ENCODE results near the gene SLC7A11. TPM values are rescaled to one million over a fixed set of nuclear protein-coding genes. Genes with fewer than 3 reads are reported as not detected.

Gene SLC7A11
- polyA plus RNA-seq, 1 donor from 2014 or later, result 0.46 TPM

DNA sequence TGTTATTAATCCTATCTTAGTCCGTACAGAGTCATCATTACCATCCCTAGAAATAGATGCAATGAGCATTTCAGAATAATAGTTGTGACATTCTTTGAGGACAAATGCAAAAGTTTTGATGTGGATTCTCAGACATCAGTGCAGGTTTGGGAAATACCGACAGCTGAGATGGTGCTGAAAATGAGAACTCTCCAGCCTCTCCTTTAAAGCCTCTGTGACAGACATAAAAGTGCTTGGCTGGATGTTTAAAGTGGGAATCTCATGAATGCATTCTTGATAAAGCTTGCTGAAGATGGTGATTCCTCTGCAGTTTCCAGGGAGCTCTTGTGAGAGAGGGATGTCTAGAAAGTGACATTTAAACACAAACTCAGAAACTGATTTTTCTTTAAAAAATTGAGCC, 35.0 kb upstream of the SLC7A11 start:
- Histone ChIP-seq H2AFZ (ENCODE audit: low read depth, low read length) (no peak overlapping the region), H3K9me2 (ENCODE audit: insufficient read depth, low read length) (no peaks in the 10 kb centered on the region), H3K27ac (ENCODE audit: low read length) (no peak overlapping the region), H3K9me3 (ENCODE audit: low read length) (no peaks in the 10 kb centered on the region), H3K36me3 (ENCODE audit: insufficient read depth, low read length) (no peaks in the 10 kb centered on the region), H3K27me3 (ENCODE audit: insufficient read depth, low read depth, low read length) (no peaks in the 10 kb centered on the region), H3K4me2 (ENCODE audit: low read length) (no peak overlapping the region), H3K4me3 (ENCODE audit: low read length) (no peak overlapping the region), H4K20me1 (ENCODE audit: insufficient read depth) (no peaks in the 10 kb centered on the region), H3K9ac (ENCODE audit: low read length) (no peak overlapping the region), H3K79me2 (replicated peaks; ENCODE audit: insufficient read depth, low read length) (no peaks in the 10 kb centered on the region), H3F3A (ENCODE audit: insufficient read depth, low read length, poor library complexity, severe bottlenecking) (no peaks in the 10 kb centered on the region)
- TF ChIP-seq, protein P1, sequence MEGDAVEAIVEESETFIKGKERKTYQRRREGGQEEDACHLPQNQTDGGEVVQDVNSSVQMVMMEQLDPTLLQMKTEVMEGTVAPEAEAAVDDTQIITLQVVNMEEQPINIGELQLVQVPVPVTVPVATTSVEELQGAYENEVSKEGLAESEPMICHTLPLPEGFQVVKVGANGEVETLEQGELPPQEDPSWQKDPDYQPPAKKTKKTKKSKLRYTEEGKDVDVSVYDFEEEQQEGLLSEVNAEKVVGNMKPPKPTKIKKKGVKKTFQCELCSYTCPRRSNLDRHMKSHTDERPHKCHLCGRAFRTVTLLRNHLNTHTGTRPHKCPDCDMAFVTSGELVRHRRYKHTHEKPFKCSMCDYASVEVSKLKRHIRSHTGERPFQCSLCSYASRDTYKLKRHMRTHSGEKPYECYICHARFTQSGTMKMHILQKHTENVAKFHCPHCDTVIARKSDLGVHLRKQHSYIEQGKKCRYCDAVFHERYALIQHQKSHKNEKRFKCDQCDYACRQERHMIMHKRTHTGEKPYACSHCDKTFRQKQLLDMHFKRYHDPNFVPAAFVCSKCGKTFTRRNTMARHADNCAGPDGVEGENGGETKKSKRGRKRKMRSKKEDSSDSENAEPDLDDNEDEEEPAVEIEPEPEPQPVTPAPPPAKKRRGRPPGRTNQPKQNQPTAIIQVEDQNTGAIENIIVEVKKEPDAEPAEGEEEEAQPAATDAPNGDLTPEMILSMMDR (IDR thresholded peaks at IDR 0.05; ENCODE audit: poor library complexity, severe bottlenecking), result no peak
- TF ChIP-seq POLR2AphosphoS5 (IDR thresholded peaks at IDR 0.05) (no peak), RAD21 (conservative IDR thresholded peaks at IDR 0.05) (no peak), TAF1 (IDR thresholded peaks at IDR 0.05; ENCODE audit: low read depth) (no peak), SMC3 (conservative IDR thresholded peaks at IDR 0.05; ENCODE audit: poor library complexity) (no peak), EZH2 (IDR thresholded peaks at IDR 0.05; ENCODE audit: borderline replicate concordance, insufficient read depth, low read length, poor library complexity, severe bottlenecking) (no peak), EP300 (conservative IDR thresholded peaks at IDR 0.05; ENCODE audit: poor library complexity, severe bottlenecking) (no peak), MXI1 (conservative IDR thresholded peaks at IDR 0.05; ENCODE audit: poor library complexity, severe bottlenecking) (no peak)
- TF ChIP-seq, protein P2, sequence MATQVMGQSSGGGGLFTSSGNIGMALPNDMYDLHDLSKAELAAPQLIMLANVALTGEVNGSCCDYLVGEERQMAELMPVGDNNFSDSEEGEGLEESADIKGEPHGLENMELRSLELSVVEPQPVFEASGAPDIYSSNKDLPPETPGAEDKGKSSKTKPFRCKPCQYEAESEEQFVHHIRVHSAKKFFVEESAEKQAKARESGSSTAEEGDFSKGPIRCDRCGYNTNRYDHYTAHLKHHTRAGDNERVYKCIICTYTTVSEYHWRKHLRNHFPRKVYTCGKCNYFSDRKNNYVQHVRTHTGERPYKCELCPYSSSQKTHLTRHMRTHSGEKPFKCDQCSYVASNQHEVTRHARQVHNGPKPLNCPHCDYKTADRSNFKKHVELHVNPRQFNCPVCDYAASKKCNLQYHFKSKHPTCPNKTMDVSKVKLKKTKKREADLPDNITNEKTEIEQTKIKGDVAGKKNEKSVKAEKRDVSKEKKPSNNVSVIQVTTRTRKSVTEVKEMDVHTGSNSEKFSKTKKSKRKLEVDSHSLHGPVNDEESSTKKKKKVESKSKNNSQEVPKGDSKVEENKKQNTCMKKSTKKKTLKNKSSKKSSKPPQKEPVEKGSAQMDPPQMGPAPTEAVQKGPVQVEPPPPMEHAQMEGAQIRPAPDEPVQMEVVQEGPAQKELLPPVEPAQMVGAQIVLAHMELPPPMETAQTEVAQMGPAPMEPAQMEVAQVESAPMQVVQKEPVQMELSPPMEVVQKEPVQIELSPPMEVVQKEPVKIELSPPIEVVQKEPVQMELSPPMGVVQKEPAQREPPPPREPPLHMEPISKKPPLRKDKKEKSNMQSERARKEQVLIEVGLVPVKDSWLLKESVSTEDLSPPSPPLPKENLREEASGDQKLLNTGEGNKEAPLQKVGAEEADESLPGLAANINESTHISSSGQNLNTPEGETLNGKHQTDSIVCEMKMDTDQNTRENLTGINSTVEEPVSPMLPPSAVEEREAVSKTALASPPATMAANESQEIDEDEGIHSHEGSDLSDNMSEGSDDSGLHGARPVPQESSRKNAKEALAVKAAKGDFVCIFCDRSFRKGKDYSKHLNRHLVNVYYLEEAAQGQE (IDR thresholded peaks at IDR 0.05; ENCODE audit: borderline replicate concordance), result no peak

DNA sequence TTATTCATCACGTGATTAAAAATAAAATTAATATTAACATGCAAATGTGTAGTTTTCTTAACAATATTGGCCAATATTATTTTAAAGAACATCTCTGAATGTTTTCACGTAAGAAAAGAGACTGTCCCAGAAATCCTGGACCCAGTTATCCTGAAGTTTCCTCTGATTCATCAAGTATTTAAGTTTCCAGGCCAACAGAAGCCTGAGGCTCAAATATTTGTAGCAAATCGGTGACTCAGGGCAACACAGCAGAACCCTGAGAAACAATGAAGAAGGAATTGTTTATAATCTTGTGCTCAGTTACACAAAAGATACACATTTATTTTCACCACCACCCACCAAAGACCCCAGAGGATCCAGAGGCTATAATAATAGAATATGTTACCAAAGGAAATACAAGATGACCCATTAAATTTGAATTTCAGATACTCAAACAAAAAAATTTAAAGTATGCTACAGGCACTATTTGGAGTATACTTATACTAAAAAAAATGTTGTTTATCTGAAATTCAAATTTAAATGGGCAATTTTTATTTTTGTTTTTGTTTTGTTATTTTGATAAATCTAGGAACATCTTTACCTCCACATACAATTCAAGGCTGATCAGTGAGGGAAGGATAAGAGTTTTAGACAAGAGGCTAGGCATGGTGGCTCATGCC, 33.9 kb upstream of the SLC7A11 start:
- H3F3A ChIP-seq (ENCODE audit: insufficient read depth, low read length, poor library complexity, severe bottlenecking), result no peaks in the 10 kb centered on the region
- H3K36me3 ChIP-seq (ENCODE audit: insufficient read depth, low read length), result no peaks in the 10 kb centered on the region
- TF ChIP-seq EP300 (conservative IDR thresholded peaks at IDR 0.05; ENCODE audit: poor library complexity, severe bottlenecking) (no peak), SMC3 (conservative IDR thresholded peaks at IDR 0.05; ENCODE audit: poor library complexity) (no peak), EZH2 (IDR thresholded peaks at IDR 0.05; ENCODE audit: borderline replicate concordance, insufficient read depth, low read length, poor library complexity, severe bottlenecking) (no peak), RAD21 (conservative IDR thresholded peaks at IDR 0.05) (no peak), POLR2AphosphoS5 (IDR thresholded peaks at IDR 0.05) (no peak), TAF1 (IDR thresholded peaks at IDR 0.05; ENCODE audit: low read depth) (no peak), MXI1 (conservative IDR thresholded peaks at IDR 0.05; ENCODE audit: poor library complexity, severe bottlenecking) (no peak)
- TF ChIP-seq, protein P1 (IDR thresholded peaks at IDR 0.05; ENCODE audit: poor library complexity, severe bottlenecking), result no peak
- TF ChIP-seq, protein P2 (IDR thresholded peaks at IDR 0.05; ENCODE audit: borderline replicate concordance), result no peak
- no peak overlapping the region for H3K27ac ChIP-seq (ENCODE audit: low read length)
- no peak overlapping the region for H3K4me2 ChIP-seq (ENCODE audit: low read length)
- no peak overlapping the region for H2AFZ ChIP-seq (ENCODE audit: low read depth, low read length)
- H3K27me3 ChIP-seq (ENCODE audit: insufficient read depth, low read depth, low read length), result no peaks in the 10 kb centered on the region
- H3K9me3 ChIP-seq (ENCODE audit: low read length), result no peaks in the 10 kb centered on the region
- H3K9ac ChIP-seq (ENCODE audit: low read length), result no peak overlapping the region
- H3K4me3 ChIP-seq (ENCODE audit: low read length), result no peak overlapping the region
- no peaks in the 10 kb centered on the region for H4K20me1 ChIP-seq (ENCODE audit: insufficient read depth)
- H3K9me2 ChIP-seq (ENCODE audit: insufficient read depth, low read length), result no peaks in the 10 kb centered on the region
- H3K79me2 ChIP-seq (replicated peaks; ENCODE audit: insufficient read depth, low read length), result no peaks in the 10 kb centered on the region
